ENCODE measurements around the gene FANCM.
"Not testable (repeated sequence)": the region's sequence is repeated elsewhere in the genome, so short reads cannot be mapped to it uniquely, and the experiment has no call there.

FANCM gene

DNA sequence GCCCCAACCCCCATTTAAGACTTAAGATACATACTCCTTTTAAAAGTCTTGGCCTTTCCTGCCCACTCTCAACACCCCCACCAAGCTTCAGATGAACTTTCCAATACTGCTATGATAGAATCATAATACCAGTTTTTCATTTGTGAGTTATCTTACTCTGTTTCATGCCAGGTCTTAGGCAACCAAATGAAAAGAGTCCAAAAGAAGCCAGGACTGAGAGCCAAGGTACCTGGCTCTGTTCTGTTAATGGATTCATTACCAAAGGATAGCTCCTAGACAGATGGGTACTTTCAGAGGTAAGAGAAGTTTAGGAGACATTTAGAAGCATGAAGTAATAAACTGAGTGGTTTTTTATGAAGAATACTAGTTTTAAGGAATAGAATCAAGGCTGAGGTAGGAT is 34.2 kb downstream of the FANCM start:
- H3K36me3 ChIP-seq (ENCODE audit: insufficient read depth, low read length): peaks cover 19% of the 10 kb centered on the region
- no peaks in the 10 kb centered on the region for H3K4me1 ChIP-seq (ENCODE audit: insufficient read depth, low read length)
- H3K27me3 ChIP-seq (ENCODE audit: insufficient read depth, low read length): no peaks in the 10 kb centered on the region
- H3K9me3 ChIP-seq (ENCODE audit: low read length): no peaks in the 10 kb centered on the region
- no peak overlapping the region for H3K4me3 ChIP-seq (ENCODE audit: low read length)
- no peak overlapping the region for H2AFZ ChIP-seq (ENCODE audit: low read depth, low read length)

- Histone ChIP-seq H3K9me3 (ENCODE audit: low read length) (no peaks in the 10 kb centered on the region), H3K36me3 (ENCODE audit: insufficient read depth, low read length) (peaks cover 4% of the 10 kb centered on the region), H2AFZ (ENCODE audit: low read depth, low read length) (no peak overlapping the region), H3K4me1 (ENCODE audit: insufficient read depth, low read length) (no peaks in the 10 kb centered on the region), H3K27me3 (ENCODE audit: insufficient read depth, low read length) (no peaks in the 10 kb centered on the region), H3K4me3 (ENCODE audit: low read length) (no peak overlapping the region)
Measured at GRCh38 chr14:45177076-45177475, 41.3 kb downstream of the FANCM start.

- Histone ChIP-seq H3K4me3 (ENCODE audit: low read length) (no peak overlapping the region), H3K4me1 (ENCODE audit: insufficient read depth, low read length) (no peaks in the 10 kb centered on the region), H2AFZ (ENCODE audit: low read depth, low read length) (no peak overlapping the region), H3K9me3 (ENCODE audit: low read length) (no peaks in the 10 kb centered on the region), H3K36me3 (ENCODE audit: insufficient read depth, low read length) (no peaks in the 10 kb centered on the region), H3K27me3 (ENCODE audit: insufficient read depth, low read length) (no peaks in the 10 kb centered on the region)
Measured at GRCh38 chr14:45181329-45181728, 45.6 kb downstream of the FANCM start.

DNA sequence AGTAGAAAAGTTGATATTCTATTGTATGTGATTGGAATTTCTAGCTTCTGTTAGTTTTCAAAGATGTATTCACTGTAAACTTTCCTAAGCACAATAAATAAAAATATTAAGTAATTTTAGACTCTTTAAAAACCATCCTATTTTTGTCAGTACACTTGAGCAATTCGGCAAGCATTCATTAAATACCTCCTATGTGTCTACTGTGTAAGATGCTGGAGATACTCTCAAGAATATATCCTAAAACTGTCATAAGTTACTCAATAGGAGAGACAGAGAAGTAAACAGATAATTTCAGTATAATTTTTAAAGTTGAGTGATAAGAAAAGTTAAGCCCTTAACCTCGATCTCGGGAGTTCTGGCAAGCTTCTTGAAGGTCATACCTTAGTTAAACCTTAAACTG is 46.1 kb downstream of the FANCM start:
- H2AFZ ChIP-seq (ENCODE audit: low read depth, low read length): no peak overlapping the region
- no peak overlapping the region for H3K4me3 ChIP-seq (ENCODE audit: low read length)
- H3K27me3 ChIP-seq (ENCODE audit: insufficient read depth, low read length): no peaks in the 10 kb centered on the region
- no peaks in the 10 kb centered on the region for H3K4me1 ChIP-seq (ENCODE audit: insufficient read depth, low read length)
- H3K36me3 ChIP-seq (ENCODE audit: insufficient read depth, low read length): peaks cover 2% of the 10 kb centered on the region
- no peaks in the 10 kb centered on the region for H3K9me3 ChIP-seq (ENCODE audit: low read length)

DNA sequence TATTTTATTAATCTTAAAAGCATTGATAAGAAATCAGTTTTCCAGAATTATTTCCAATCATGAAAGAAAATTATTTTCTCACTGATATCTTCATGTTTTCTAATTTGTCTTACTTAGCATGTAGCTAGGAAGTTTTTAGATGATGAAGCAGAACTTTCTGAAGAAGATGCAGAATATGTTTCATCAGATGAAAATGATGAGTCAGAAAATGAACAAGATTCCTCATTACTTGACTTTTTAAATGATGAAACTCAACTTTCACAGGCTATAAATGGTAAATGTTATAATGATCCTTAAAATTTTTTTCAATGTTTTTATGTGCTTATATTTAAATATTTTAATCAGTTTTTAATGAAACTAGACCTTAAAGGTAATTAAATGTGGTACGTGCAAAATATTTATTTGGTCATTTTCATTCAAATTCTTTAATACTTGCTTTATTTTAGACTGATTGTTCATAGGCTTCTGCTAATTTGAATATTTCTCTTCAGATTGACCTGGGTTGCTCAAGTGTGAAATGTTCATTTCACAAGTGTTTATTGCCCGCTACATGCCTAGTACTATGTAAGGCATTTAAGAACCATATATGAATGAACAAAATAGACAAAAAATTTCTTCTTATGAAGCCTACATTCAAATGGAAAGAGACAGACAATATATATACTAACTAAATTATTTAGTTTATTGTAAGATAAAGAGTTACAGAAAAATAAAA is 49.5 kb downstream of the FANCM start:
- Histone ChIP-seq H3K36me3 (ENCODE audit: insufficient read depth, low read length) (peaks cover 14% of the 10 kb centered on the region), H3K4me3 (ENCODE audit: low read length) (no peak overlapping the region), H3K9me3 (ENCODE audit: low read length) (no peaks in the 10 kb centered on the region), H3K27me3 (ENCODE audit: insufficient read depth, low read length) (no peaks in the 10 kb centered on the region), H3K4me1 (ENCODE audit: insufficient read depth, low read length) (no peaks in the 10 kb centered on the region), H2AFZ (ENCODE audit: low read depth, low read length) (no peak overlapping the region)

- H3K36me3 ChIP-seq (ENCODE audit: insufficient read depth, low read length): peaks cover 16% of the 10 kb centered on the region
- H3K9me3 ChIP-seq (ENCODE audit: low read length): no peaks in the 10 kb centered on the region
- no peak overlapping the region for H3K4me3 ChIP-seq (ENCODE audit: low read length)
Measured at GRCh38 chr14:45194964-45195363, 59.2 kb downstream of the FANCM start.

GRCh38 chr14:45198551-45198950 is 62.8 kb downstream of the FANCM start:
- no peak overlapping the region for H3K4me3 ChIP-seq (ENCODE audit: low read length)
- H3K9me3 ChIP-seq (ENCODE audit: low read length): no peaks in the 10 kb centered on the region
- no peaks in the 10 kb centered on the region for H3K27me3 ChIP-seq (ENCODE audit: insufficient read depth, low read length)
- H3K36me3 ChIP-seq (ENCODE audit: insufficient read depth, low read length): peaks cover 25% of the 10 kb centered on the region
- peaks cover 8% of the 10 kb centered on the region for H3K4me1 ChIP-seq (ENCODE audit: insufficient read depth, low read length)
- no peak overlapping the region for H2AFZ ChIP-seq (ENCODE audit: low read depth, low read length)

More at GRCh38 chr14:45194964-45195363, 59.2 kb downstream of the FANCM start:
- H3K4me1 ChIP-seq (ENCODE audit: insufficient read depth, low read length): peaks cover 8% of the 10 kb centered on the region
- no peaks in the 10 kb centered on the region for H3K27me3 ChIP-seq (ENCODE audit: insufficient read depth, low read length)
- no peak overlapping the region for H2AFZ ChIP-seq (ENCODE audit: low read depth, low read length)

GRCh38 chr14:45199230-45199629 is 63.5 kb downstream of the FANCM start:
- Histone ChIP-seq H3K9me3 (ENCODE audit: low read length) (no peaks in the 10 kb centered on the region), H2AFZ (ENCODE audit: low read depth, low read length) (no peak overlapping the region), H3K4me3 (ENCODE audit: low read length) (no peak overlapping the region), H3K27me3 (ENCODE audit: insufficient read depth, low read length) (no peaks in the 10 kb centered on the region), H3K36me3 (ENCODE audit: insufficient read depth, low read length) (peaks cover 25% of the 10 kb centered on the region), H3K4me1 (ENCODE audit: insufficient read depth, low read length) (peaks cover 8% of the 10 kb centered on the region)

- Histone ChIP-seq H3K9me3 (ENCODE audit: low read length) (no peaks in the 10 kb centered on the region), H3K4me3 (ENCODE audit: low read length) (no peak overlapping the region), H3K27me3 (ENCODE audit: insufficient read depth, low read length) (no peaks in the 10 kb centered on the region), H3K36me3 (ENCODE audit: insufficient read depth, low read length) (peaks cover 35% of the 10 kb centered on the region), H3K4me1 (ENCODE audit: insufficient read depth, low read length) (peaks cover 8% of the 10 kb centered on the region), H2AFZ (ENCODE audit: low read depth, low read length) (no peak overlapping the region)
Measured at GRCh38 chr14:45201905-45202304, 66.2 kb downstream of the FANCM start.

DNA sequence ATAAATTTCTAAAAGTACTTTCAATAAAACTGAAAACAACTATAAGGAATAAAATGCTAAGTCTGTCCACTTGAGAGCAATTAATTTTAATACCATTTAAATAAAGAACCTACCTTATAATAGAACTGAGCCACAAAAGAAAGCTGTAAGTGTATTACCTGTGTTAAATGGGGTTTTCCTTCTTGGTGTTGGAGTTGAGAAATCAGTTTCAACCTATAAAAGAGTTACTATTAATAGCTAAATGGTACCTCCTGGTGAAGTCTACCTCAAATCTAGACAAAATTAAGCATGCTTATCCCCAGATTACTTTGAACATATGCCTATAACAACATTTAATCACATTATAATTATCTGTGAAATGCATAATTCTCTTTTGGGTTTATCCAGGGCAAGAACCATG is 68.5 kb downstream of the FANCM start:
- Histone ChIP-seq H3K4me1 (ENCODE audit: insufficient read depth, low read length) (peaks cover under 1% of the 10 kb centered on the region), H3K27me3 (ENCODE audit: insufficient read depth, low read length) (no peaks in the 10 kb centered on the region), H3K4me3 (ENCODE audit: low read length) (no peak overlapping the region), H2AFZ (ENCODE audit: low read depth, low read length) (no peak overlapping the region), H3K36me3 (ENCODE audit: insufficient read depth, low read length) (peaks cover 44% of the 10 kb centered on the region), H3K9me3 (ENCODE audit: low read length) (no peaks in the 10 kb centered on the region)

GRCh38 chr14:45210159-45210558 is 74.4 kb downstream of the FANCM start:
- no peak overlapping the region for H2AFZ ChIP-seq (ENCODE audit: low read depth, low read length)
- no peaks in the 10 kb centered on the region for H3K9me3 ChIP-seq (ENCODE audit: low read length)
- H3K4me1 ChIP-seq (ENCODE audit: insufficient read depth, low read length): no peaks in the 10 kb centered on the region
- H3K36me3 ChIP-seq (ENCODE audit: insufficient read depth, low read length): peaks cover 63% of the 10 kb centered on the region
- no peak overlapping the region for H3K4me3 ChIP-seq (ENCODE audit: low read length)
- H3K27me3 ChIP-seq (ENCODE audit: insufficient read depth, low read length): no peaks in the 10 kb centered on the region

DNA sequence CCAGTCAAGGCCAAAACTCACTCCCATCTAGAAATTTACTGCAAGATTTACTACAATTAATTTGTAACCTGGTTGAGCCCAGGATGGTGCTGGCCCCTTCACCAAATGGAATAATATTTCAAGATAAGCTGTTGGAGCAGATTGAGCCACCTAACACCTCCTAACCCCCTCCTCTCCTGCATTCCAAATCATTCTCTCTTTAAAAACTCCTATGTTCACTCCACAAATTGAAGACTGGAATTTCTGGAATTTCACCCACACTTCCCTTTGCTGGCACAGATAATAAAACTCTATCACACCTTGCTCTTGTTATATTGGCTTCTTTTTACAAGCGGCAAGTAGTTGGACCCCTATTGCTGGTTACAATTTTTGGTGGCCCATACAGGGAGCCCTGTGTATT is 75.6 kb downstream of the FANCM start:
- no peaks in the 10 kb centered on the region for H3K9me3 ChIP-seq (ENCODE audit: low read length)
- peaks cover 62% of the 10 kb centered on the region for H3K36me3 ChIP-seq (ENCODE audit: insufficient read depth, low read length)
- H3K4me1 ChIP-seq (ENCODE audit: insufficient read depth, low read length): no peaks in the 10 kb centered on the region
- no peak overlapping the region for H3K4me3 ChIP-seq (ENCODE audit: low read length)
- H3K27me3 ChIP-seq (ENCODE audit: insufficient read depth, low read length): no peaks in the 10 kb centered on the region
- H2AFZ ChIP-seq (ENCODE audit: low read depth, low read length): no peak overlapping the region

DNA sequence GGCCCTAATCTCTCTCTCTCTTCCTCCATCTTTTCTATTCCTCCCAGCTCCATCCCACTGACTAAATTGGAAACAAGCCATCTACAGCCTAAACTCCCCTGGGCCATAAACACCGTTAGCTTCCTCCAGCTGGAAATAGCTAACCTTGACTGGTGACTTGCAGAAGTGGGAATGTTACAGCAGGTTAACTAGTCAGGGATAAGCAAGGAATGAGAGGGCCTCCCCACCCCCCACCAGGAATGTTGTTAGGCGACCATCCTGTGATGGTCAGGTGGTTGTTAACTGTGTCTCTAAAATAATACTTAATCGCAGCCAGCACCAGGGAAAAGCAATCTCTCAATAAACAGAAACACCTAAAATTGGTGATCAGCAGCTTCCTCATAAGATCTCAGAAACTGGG is 76.5 kb downstream of the FANCM start:
- Histone ChIP-seq H2AFZ (ENCODE audit: low read depth, low read length) (no peak overlapping the region), H3K36me3 (ENCODE audit: insufficient read depth, low read length) (peaks cover 60% of the 10 kb centered on the region), H3K27me3 (ENCODE audit: insufficient read depth, low read length) (no peaks in the 10 kb centered on the region), H3K9me3 (ENCODE audit: low read length) (no peaks in the 10 kb centered on the region), H3K4me1 (ENCODE audit: insufficient read depth, low read length) (no peaks in the 10 kb centered on the region), H3K4me3 (ENCODE audit: low read length) (no peak overlapping the region)

DNA sequence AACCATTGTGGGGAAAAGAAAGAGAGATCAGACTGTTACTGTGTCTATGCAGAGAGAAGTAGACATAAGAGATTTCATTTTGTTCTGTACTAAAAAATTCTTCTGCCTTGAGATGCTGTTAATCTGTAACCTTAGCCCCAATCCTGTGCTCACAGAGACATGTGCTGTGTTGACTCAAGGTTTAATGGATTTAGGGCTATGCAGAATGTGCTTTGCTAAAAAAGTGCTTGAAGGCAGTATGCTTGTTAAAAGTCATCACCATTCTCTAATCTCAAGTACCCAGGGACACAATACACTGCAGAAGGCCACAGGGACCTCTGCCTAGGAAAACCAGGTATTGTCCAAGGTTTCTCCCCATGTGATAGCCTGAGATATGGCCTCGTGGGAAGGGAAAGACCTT is 78.0 kb downstream of the FANCM start:
- H2AFZ ChIP-seq (ENCODE audit: low read depth, low read length); H3K4me1 ChIP-seq (ENCODE audit: insufficient read depth, low read length); H3K9me3 ChIP-seq (ENCODE audit: low read length); H3K27me3 ChIP-seq (ENCODE audit: insufficient read depth, low read length); H3K4me3 ChIP-seq (ENCODE audit: low read length): not testable (repeated sequence)
- H3K36me3 ChIP-seq (ENCODE audit: insufficient read depth, low read length): peaks cover 63% of the 10 kb centered on the region
